Stimulated activated CD4-positive, alpha-beta T cell treated with anti-CD3 and anti-CD28 coated beads, Interleukin-2, amount 100 ng/mL, for 4 hours (primary cell): ENCODE results near the gene ARHGAP22.

ENCODE experiments used
- DNase-seq: peaks from one replicate; pipeline ENCODE4 v3.0.0-alpha.2; 2020; ENCODE audit warnings: low read depth

ARHGAP22 gene

DNA sequence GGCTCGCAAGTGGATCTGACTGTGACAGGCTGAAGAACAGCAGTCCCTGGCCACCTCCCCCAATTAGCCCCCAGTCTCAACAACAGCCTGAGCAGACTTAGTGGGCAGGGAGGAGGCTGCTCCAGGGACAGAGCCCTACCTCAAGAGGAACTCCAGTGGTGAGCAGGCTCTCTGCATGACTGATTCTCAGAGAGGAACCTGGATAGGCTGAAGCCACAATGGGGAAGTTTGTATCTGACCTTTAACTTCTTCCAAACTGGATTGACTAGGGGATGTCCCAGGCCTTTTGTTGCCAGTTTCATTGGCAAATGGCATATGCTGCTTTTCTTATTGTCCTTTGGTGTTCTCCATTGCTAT lies 93.0 kb downstream of the ARHGAP22 start:
- DNase-seq = no peak

DNA sequence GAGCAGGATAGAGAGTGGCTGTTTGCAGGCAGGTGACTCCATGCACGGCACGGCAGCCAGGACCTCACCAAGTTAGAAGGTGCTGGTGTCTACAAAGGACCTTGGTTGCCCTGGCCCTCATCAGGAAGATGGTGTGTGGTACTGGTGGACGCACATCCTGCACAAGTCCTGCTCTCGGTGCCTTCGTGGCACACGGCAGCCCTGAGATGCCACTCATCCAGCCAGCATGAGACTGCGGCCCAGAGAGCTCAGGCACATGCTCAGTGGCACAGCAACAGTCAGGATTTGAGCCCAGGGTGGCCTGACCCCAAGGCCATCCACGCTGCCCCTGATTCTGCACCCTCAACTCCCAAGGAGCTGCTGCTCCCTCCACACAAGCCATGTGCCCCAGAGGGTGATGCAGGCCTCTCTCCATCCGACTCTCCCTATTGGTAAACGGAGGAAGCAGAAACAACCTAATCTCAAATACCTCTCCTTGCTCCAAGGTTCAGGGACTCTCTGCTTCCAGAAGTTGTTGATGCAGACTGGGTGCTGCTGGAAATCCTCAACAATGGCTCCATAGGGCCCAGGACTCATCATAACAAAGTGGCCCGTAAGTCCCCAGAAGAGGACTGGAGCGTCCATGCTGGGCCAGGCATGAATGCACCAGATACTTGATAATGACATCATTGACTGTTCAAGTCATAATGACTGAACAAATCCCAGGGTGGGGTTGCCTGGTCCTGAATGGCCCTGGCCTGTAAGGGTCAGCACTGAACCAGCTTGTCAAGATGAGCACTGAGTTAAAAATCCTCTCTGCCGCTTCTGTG lies 93.6 kb downstream of the ARHGAP22 start:
- no peak for DNase-seq

DNA sequence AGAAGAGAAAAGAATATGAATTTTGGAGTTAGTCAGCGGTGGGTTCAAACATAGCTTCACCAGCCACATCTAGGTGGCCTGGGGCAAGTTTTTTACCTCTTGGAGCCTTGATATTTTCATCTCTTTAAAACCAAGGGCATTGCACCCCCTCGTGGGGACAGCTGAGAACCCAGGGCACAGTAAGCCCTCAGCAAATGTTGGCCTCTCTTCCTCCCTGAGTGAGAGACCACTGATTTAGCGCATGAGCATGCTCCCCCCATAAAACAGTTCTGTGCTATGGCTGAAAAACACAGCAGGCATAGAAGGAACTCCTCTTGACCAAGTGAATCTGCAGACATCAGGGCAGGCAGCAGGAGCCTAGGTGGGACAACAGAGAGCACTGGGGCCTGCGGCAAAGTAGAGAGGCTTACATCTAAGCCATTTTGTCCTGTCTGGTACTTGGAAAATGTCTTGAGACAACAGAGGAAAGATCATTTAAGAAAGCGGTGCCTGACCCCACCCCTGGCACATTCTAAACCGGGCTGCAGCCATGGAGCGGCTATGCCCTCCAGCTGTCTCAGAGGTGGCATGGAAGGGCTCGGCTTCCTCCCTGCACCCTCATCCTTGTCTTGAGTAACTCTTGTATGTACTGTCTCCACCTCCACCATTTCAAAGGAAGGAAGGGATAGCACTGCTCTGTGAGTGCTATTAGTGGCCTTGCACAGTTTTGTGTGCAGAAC lies 94.7 kb downstream of the ARHGAP22 start:
- no peak for DNase-seq

DNA sequence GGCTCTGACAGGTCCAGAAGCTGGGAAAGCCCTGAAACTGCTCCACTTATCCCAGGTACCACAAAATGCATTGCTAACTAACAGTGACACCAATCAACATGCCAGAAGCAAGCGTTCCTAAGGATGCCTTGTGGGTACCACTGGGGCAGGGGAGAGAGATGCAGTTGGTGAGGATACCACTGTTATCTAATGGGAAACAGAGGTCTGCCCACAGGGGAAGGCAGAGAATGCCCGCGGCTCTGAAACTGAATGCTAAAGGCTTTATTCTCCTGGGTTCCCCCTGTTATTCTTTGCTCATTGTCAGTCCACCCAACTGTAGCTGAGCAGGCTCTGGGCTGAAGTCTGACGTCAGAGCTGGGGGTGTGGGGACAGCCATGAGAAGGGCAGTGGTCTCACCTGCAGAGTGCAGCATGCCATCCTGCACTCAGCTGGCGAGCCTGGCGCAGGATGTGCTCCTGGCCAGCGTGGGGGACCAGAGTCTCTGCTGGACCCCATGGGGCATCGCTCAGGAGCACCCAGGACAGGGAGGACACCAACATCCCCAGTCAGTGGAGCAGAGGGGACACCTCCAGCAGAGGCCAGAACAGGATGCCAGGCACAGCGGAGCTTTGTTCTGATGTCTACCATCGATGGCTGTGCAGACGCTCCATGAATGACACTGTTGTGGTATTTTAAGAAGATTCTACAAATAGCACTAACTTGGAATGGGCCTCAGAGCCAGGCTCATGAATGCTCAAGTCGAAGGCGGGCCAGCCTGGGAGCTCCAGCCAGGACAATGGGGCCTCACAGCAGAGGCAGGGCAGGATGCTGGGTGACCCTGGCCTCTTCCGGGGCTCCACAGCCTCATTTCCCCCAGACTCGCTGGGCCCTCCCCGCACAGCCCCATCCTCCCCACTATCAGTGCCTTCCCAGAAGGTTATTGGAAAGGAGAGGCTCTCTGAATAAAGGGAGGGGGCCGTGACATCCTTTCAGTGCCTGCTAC lies 95.8 kb downstream of the ARHGAP22 start:
- no peak for DNase-seq

DNA sequence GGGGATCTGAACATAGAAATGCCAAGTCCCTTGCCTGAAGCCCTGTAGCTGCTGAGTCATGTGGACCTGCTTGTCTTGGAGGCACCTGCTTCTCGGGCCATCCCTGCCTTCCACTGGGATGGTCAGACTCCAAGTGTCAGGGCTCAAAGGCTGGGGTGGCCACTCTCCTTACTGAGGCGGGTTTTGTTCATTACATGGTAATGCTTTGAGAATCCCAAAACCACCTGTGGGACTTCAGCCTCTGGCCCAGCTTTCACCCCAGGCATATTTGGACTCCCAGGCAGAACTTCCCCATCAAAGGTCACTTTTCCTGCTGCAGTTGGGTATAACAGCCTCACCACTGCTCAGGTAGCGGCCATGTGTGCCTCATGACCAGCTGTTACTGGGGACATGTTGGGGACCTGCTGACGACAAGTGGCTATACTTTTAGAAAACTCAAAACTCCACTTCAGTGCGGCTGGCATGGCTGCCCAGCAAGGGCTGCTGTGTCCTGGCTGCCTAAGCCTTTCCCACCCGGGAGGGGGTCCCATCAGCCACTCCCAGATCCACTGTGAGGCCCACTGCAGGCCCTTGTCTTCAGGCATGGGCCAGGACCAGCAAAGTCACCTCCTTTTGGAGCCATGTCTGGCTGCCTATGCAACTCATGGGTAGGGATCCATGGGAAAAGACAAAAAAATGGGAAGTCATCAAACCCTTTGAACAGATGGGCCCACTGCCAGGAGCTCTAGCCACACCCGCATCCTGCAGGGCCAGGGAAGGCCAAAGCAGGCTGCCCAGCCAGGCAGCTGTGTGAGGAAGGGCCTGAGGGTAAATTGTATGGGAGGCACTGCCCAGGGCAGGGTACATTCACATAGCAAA lies 96.7 kb downstream of the ARHGAP22 start:
- DNase-seq = no peak

DNA sequence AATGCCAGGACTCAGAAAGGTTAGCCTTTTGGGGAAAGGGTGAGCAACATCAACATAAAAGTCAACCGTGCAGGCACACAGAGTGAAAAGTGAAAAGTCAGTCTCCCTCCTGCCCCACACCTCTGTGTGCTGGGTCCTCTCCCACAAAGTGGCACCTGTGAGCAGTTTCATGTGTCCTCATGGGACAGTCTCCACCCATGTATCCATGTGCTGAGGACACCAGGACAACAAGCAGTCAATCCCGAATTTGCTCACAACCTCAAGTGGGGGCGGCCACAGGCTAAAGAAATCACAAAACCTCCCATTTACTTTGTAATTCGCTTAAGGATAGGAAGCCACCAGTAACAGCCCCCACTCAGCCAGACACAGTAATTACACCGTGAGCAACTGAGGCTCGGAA lies 97.4 kb downstream of the ARHGAP22 start:
- no peak for DNase-seq

DNA sequence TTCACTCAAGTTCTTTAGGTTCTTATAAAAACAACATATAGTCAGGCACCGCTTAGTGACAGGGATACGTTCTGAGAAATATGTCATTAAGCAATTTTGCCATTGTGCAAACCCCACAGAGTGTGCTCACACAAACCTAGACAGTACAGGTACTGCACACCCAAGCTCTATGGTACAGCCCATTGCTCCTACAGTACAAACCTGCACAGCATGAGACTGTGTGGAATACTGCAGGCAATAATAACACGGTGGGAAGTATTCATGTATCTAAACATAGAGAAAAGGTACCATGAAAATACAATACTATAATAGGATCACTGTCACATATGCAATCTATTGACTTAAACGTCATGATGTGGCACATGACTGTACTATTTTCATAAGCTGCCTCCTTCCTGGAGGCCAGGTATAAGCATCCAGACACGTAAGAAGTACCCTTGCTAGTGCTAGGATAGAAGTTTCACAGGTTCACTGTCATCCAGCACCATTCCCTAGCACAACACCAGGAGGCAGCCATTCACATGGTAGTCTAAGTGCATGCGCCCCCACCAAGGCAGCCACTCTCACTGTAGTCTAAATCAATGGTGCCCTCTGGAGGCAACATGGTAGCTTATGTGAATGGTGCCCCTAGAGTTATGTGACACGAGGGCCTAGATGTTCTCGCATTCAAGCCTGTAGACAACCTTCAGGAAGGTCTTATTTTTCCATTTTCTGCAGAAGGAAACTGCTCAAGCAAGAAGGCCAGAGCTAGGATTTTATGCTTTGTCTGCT lies 98.5 kb downstream of the ARHGAP22 start:
- DNase-seq = no peak

DNA sequence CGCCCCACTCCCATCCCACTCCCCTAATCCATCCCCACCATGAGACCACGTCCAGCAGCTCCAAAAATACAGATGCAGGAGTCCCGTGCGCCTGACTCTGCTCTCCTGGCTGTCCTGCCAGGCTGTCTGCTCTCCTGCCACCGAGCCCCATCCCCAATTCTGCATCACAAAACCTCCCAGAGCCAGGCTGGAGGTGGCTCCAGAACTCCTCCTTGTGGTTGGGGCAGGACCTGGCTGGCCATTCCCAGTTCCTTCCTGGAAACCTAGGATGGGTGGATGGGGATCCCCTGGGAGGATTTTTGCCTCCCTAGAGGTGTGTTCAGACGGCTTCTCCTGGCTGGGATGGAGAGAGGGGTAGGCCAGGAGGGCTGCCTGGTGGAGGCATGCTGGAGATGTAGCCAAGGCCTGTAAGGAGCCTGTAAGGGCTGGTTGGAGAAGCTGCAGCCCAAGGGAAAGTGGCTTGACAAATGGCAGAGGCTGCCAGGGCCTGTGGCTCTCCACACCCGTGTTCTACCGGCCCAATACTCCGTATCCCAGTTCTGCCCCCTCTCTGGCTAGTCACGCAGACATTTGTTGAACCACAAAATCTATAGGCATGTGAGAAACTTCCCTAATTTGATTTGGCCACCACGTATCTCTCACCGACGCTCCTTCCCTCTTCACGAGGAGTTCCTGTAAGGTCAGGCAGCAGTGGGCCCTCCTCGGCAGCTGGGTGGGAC lies 99.3 kb downstream of the ARHGAP22 start:
- DNase-seq = no peak

DNA sequence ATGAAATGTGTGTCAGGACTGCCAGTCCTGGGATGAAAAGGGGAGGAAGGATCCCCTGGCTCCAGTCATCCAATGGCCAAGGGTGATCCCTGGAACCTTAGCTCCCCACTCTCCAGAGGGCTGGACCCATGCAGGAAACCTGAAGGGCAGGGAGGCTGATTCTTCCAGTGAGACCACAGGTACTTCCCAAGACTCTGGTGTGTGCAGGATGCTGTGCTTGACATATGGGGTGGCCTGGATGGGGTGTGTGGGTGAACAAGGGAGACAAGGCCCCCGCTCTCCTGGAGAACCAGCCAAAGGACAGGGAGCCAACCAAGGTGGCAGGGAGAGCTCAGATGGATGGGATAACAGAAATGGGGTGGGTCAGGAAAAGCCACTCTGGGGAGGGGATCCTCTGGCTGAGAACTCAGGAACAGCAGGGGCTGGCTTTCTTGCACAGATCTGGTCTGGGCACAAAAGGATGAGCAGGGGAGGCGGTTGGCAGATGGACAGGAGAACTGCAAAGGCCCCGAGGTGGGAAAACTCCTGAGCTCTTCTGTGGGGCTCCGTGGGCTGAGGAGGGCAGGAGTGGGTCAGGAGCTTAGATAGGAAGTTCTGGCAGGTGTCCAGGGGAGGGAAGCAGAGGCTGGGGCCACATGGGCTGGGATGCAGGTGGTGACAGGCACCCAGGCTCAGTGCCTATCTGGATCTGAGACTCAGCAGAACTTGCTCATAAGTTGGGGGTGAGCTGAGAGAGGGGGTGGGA lies 100.6 kb downstream of the ARHGAP22 start:
- no peak for DNase-seq

DNA sequence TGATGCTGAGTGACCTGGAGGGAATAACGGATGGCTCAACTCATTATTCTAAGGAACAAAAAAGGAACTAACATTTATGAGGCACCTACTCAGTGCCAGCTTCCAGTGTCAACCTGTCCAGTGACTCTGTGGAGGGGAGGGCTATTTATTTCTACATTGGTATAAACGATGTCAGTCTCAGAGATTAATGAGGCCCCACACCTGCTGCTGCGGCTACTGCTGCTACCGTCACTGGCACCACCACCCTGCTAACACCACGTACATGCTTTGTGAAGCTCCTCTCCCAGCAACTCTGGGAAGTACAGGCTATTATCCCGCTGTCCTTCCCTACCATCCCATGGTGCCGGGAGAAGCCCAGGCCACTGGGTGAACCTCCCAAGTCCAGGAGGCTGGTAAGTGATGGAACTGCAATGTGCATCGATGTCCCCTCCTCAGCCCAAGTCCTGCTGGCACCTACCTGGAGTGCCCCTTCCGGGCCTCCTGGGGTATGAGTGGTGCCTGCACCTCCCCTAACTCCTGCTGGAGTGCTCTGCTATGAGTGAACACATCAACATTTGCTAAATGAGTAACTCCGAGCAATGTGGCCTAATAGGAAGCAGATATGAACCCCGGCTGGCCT lies 101.5 kb downstream of the ARHGAP22 start:
- DNase-seq = no peak

DNA sequence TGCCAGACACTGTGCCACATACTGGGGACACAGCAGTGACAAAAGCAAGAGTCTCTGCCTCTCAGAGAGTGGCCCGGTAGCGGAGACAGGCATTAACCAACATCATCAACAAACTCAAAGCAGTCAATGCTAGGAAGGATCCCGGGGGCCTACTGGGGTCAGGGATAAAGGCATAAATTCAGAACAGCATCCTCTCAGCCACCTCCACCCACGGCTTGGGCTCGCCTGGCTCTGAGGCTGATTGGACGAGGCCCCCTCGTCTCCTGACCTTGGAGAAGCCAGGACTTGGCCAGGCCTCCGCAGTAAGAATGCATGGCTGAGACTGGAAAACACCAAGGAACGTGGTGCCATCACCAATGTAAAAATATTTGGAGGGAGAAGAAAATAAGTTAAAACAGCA lies 102.1 kb downstream of the ARHGAP22 start:
- DNase-seq = no peak

DNA sequence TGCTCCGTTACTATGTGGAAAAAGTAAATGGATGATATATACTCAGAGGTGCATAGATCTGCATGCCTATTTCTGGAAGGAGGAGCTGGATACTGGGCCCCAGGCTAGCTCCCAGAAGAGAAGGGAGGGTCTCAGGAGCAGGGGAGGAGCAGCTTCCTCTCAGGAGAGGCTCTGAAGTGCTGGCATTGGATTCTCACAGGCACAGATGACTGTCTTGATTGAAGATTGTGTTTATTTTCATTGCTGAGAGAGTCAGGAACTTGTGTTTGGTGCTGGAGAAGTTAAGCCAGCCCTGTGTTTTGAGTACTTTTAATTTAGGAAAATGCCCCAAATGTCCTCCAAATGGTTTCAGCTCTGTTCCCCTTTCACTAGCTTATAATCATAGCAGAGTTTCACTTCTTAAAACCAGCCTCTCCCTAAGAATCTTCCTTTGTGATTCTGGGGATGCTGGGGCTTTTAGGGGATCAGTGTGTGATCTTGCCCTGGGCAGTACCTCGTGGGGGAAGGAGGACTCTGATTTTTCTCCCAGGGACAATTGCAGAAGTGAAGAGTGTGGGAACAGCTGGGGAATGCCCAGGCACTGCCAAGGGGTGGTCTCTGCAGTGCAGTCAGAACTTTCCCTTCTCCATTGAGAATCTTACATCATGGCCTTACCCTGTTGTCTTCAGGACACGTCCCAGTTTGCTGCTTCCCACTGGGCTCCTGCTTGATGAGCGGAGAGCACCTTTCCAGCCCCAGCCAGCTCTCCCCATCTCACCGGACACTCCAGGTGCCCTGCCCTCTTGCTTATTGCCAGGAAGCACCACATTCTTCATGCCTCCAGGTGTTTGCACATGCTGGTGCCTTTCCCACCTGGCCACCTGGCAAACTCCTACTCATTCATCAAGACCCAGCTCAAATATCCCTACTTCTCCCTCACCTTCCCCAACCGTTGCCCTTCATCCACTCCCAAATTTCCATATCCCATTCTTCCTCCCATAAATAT lies 102.8 kb downstream of the ARHGAP22 start:
- DNase-seq = no peak

DNA sequence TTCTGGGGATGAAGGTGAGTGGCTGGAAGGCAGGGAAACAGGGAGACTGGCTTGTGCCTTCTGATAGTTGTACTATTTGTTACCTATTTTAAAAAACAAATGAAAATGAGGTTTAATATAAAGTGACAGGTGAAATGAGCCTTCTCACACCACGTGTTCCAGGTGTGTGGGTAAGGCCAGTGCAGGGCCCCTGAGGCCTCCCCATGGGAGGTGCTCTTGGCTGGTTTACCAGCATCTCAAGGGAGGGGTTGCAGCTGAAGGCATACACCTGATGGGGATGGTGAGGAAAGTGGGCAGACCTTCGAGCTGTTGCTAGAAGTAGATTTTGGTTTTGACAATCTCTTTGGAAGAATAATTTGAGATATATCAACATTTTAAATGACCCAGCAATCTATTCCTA lies 103.6 kb downstream of the ARHGAP22 start:
- DNase-seq = no peak

DNA sequence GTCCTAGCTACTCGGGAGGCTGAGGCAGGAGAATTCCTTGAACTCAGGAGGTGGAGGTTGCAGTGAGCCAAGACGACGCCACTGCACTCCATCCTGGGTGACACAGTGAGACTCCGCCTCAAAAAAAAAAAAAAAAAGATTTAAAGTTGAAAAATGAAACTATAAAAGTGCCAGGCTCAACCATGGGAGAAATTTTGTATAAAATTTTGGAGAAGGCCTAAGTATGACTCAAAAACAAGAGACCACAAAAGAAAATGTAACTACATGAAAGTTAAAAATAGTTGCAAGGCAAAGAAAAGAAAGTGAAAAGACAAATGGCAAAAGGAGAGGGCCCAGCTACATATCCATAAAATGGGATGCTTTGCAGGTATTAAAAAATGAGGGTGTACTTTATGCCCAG lies 104.1 kb downstream of the ARHGAP22 start:
- DNase-seq = no peak

DNA sequence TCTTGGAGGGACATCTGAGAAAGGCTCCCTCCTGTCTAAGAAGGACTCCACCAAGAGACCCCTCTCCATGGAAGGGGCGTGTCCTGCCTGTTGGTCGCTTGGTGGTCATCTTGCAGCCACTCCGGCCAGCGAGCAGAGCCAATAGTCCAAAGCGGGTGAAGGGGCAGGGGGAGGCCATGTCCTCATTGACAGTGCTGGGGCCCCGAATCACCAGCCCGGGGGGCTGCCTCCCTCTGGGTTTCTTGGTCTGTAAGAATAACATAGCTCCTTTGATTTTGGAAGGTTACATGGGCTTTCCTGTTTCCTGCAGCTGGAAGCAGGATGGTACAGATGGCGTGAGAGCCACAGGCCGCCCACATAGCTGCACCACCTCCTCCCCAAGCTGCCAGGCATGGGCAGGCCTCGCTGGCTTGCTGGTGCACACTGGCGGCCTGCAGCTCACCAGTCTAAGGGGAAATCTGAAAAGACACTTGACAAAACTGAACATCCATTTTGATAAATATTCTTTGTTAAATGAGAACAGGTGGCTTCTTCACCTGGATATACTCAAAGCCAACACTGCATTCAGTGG lies 105.8 kb downstream of the ARHGAP22 start:
- no peak for DNase-seq

DNA sequence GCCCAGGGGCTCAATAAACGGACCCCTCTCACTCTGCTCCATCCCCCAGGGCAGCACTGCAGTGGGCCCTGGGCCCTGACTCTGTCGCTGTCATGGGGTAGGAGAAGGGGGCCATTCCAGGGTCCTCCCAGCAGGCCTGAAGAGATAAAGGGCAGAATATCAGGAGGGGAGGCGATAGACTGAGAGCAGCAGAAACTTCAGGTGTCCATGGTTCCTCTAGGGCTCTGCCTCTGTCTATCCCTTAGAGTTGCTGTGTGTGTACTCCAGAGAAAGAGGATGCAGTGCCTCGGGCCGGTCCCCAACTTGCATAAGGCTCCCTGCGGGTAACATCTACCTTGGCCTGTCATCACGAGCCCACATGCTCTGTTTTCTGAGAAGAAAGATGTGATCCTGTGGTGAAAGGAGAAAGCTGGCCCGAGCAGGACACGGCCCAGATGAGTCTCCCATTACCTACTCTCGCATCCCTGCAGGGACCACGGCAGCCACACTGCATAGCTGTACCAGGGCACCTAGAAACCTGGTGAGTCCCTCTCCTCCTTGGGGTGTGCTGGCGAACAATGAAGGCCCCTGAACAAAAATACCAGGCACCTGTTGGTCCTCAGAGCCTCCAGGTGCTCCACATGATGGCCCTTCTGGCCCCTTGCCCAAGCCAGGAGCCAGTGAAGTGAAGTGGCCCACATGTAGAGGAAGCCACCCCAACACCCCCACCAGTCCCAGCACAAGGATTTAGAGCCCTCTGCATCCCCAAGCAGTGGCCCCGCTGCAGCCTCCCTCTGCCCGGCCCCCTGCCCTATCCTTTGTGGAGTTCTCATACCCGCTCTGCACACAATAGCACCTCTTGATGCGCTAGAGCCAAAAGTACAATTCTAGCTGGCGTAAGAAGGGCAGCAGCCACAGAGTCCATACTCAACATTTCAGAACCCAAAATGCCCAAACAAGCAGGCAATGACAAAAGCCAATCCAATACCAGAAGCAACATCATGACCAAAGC lies 106.8 kb downstream of the ARHGAP22 start:
- no peak for DNase-seq
